Large intestine (tissue), 3 donors: ENCODE measurements around the gene IGF1R. TPM values are rescaled to one million over a fixed set of nuclear protein-coding genes. Genes with fewer than 3 reads are reported as not detected.

Source experiments
- DNase-seq, 2 donors: peaks; one replicate each; pipeline versions ENCODE4 v3.0.0 to v3.0.0-alpha.2; 2013
- H3K27ac ChIP-seq: one replicate; pipeline ENCODE4 v1.5.1; 2013; ENCODE audit warnings: low read length
- H3K27me3 ChIP-seq: 2 replicates; pipeline ENCODE4 v1.6.1; 2013; ENCODE audit warnings: low read length; ENCODE audit not compliant: control insufficient read depth, insufficient read depth
- H3K36me3 ChIP-seq: 2 replicates; pipeline ENCODE4 v1.6.1; 2013; ENCODE audit warnings: low read length; ENCODE audit not compliant: control insufficient read depth, insufficient read depth
- H3K4me1 ChIP-seq: one replicate; pipeline ENCODE4 v1.6.1; 2013; ENCODE audit warnings: low read length; ENCODE audit not compliant: control insufficient read depth, insufficient read depth
- H3K4me3 ChIP-seq: one replicate; pipeline ENCODE4 v1.5.1; 2013; ENCODE audit warnings: low read length
- H3K9me3 ChIP-seq: one replicate; pipeline ENCODE4 v1.6.1; 2013; ENCODE audit warnings: mild to moderate bottlenecking, low read depth, low read length, moderate library complexity; ENCODE audit not compliant: control insufficient read depth
- WGBS: methylation state at CpG from one replicate; pipeline ENCODE4 v1.1.5; 2013; ENCODE audit warnings: low lambda C conversion rate; ENCODE audit not compliant: insufficient coverage; 5-methylcytosine and 5-hydroxymethylcytosine counted together
- polyA plus RNA-seq: library from polyadenylated mRNA; unstranded; fragments of 120-200 nt; gene quantifications from one replicate; pipeline ENCODE4 v1.2.1, GENCODE V29; 2013

Gene IGF1R
- polyA plus RNA-seq, 1 donor: 22.5 TPM

- Histone ChIP-seq H3K36me3 (no peaks in the 10 kb centered on the region), H3K4me1 (peaks cover 2% of the 10 kb centered on the region), H3K27ac (no peak overlapping the region), H3K9me3 (no peaks in the 10 kb centered on the region), H3K4me3 (no peak overlapping the region), H3K27me3 (no peaks in the 10 kb centered on the region)
- DNase-seq: no peak
- WGBS: no CpG with 5 or more reads among the region's 5 CpGs
These were observed 36.7 kb downstream of the IGF1R start for GRCh38 chr15:98684995-98685525.

DNA sequence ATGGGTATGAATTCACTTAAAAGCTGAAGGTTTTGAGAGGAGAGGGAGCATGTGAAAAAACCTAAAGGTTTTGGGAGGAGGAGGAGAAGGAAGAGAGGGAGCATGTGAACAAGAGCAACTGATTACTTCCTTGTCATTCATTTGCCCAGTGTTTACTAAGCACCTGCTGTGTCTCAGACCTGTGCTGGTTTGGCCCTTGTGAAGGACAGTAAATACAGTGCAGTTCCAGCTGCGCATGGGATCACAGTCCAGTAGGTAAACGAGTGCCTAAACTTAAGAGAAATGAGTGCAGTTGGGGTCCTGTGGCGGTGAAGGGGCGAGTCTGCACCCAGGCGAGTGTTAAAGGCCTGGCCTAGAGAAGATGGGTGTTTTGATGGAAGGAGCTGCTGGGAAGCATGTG, 38.6 kb downstream of the IGF1R start:
- no peaks in the 10 kb centered on the region for H3K36me3 ChIP-seq
- H3K4me3 ChIP-seq: no peak overlapping the region
- H3K27me3 ChIP-seq: no peaks in the 10 kb centered on the region
- H3K4me1 ChIP-seq: peaks cover 2% of the 10 kb centered on the region
- whole genome bisulfite sequencing: 100% methylated on average over 1 of the region's 5 CpGs
- H3K9me3 ChIP-seq: no peaks in the 10 kb centered on the region
- H3K27ac ChIP-seq: no peak overlapping the region
- DNase-seq: no peak

DNA sequence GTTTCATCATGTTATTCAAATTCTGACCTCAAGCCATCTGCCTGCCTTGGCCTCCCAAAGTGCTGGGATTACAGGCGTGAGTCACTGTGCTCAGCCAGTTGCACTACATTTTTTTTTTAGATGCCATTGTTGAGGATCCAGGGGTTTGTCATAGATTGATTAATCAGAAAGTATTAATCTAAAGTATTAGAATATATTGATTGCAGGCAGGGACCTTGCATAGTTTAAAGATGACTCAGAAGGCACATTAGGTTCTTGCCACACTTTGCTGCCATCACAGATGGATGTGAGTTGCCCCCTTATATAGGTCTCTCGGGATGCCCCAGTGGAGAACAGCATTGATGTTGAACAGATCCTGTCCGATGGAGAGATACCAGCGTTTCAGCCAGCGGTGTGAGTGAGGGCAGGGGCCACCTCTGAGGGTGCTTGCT, 41.1 kb downstream of the IGF1R start:
- WGBS: 80% methylated on average over 1 of the region's 5 CpGs
- Histone ChIP-seq H3K36me3 (no peaks in the 10 kb centered on the region), H3K9me3 (no peaks in the 10 kb centered on the region), H3K4me1 (peaks cover 1% of the 10 kb centered on the region), H3K27me3 (no peaks in the 10 kb centered on the region), H3K4me3 (no peak overlapping the region), H3K27ac (no peak overlapping the region)
- DNase-seq: no peak

- 97% methylated on average over 3 of the region's 6 CpGs for WGBS
- H3K27ac ChIP-seq: no peak overlapping the region
- DNase-seq: no peak
- H3K27me3 ChIP-seq: no peaks in the 10 kb centered on the region
- H3K4me1 ChIP-seq: no peaks in the 10 kb centered on the region
- H3K9me3 ChIP-seq: no peaks in the 10 kb centered on the region
- no peak overlapping the region for H3K4me3 ChIP-seq
- no peaks in the 10 kb centered on the region for H3K36me3 ChIP-seq
These were observed 42.1 kb downstream of the IGF1R start for GRCh38 chr15:98690272-98690950.

DNA sequence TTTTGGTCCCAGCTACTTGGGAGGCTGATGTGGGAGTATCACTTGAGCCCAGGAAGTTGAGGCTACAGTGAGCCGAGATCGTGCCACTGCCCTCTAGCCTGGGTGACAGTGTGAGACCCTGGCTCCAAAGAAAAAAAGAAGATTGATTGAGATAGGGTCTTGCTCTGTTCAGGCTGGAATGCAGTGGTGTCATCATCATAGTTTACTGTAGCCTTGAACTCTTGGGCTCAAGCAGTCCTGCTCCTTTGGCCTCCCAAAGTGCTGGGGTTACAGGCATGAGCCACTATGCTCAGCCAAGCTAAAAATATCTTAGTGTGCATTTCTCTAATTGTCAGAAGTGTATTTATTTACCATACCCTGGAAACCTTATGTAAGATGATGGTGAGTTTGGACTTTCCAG, 43.9 kb downstream of the IGF1R start:
- whole genome bisulfite sequencing: no CpG with 5 or more reads among the region's 2 CpGs
- DNase-seq: no peak
- Histone ChIP-seq H3K9me3 (no peaks in the 10 kb centered on the region), H3K4me1 (no peaks in the 10 kb centered on the region), H3K27me3 (no peaks in the 10 kb centered on the region), H3K27ac (no peak overlapping the region), H3K4me3 (no peak overlapping the region), H3K36me3 (no peaks in the 10 kb centered on the region)

DNA sequence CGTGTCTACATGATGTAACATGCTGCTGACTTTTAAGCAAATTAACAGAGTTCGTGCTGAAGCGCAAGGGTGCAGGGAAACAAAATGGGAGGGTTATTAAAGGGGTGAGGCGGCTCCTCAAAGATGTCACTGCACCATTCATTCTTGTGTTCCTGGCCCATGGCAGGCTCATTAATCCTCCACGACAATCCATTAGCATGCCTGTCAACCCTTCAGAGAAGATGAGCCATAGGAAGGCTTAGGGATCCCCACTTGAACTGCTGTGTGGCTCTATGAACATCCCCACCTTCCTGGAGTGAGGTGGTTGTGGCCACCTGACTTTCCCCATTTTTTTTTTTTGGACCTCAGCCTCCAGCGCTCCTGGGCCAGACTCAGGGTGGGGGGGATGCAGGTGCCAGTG, 45.8 kb downstream of the IGF1R start:
- 80% methylated on average over 1 of the region's 6 CpGs for WGBS
- Histone ChIP-seq H3K27ac (no peak overlapping the region), H3K36me3 (no peaks in the 10 kb centered on the region), H3K27me3 (no peaks in the 10 kb centered on the region), H3K4me3 (no peak overlapping the region), H3K4me1 (no peaks in the 10 kb centered on the region), H3K9me3 (no peaks in the 10 kb centered on the region)
- DNase-seq: no peak

- no peak for DNase-seq
- Histone ChIP-seq H3K9me3 (no peaks in the 10 kb centered on the region), H3K27me3 (no peaks in the 10 kb centered on the region), H3K27ac (no peak overlapping the region), H3K4me1 (peaks cover 6% of the 10 kb centered on the region), H3K4me3 (no peak overlapping the region), H3K36me3 (no peaks in the 10 kb centered on the region)
- WGBS: 80% methylated on average over 1 of the region's 2 CpGs
These were observed 50.5 kb downstream of the IGF1R start for GRCh38 chr15:98698792-98699191.

DNA sequence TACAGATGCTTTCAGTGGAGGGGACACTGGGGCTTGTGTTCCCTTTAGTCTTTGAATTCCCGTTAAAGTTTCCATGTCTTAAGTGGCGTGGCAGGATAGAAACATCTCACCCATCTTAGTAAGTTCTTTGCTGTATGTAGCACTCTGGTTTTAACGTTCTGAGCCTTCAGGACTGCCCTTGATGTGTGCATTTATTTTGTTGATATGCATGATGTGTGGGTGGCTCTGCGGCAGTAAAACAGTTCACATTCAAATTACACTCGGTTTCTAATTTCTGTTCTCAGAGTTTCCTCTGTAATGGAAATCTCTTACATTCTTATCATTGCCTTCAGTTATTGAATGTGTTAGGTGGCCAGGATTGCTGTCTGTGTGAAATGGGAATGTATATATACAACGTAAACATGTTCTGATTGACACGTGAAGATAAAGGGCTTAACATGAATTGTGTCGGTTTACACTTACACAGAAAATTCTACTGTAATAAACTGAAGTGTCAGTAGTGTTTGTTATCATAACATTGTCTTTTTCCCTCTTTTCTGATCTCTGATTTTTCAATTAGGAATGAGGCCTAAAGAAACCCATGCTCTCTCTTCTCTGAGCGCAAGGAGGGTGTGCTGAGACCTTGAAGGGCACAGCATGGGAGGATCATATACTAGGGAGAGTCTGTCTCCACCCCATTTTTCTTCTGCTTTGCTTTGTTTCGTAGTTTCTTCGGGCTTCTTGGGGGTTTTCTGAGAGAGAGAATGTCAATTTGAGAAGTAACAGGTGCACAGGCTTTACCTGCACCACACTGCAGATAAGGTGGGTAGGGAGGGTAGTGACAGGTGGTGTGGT, 51.5 kb downstream of the IGF1R start:
- Histone ChIP-seq H3K27ac (no peak overlapping the region), H3K4me1 (peaks cover 6% of the 10 kb centered on the region), H3K27me3 (no peaks in the 10 kb centered on the region), H3K36me3 (no peaks in the 10 kb centered on the region), H3K4me3 (no peak overlapping the region), H3K9me3 (no peaks in the 10 kb centered on the region)
- DNase-seq: no peak
- 40% methylated on average over 1 of the region's 11 CpGs for WGBS

DNA sequence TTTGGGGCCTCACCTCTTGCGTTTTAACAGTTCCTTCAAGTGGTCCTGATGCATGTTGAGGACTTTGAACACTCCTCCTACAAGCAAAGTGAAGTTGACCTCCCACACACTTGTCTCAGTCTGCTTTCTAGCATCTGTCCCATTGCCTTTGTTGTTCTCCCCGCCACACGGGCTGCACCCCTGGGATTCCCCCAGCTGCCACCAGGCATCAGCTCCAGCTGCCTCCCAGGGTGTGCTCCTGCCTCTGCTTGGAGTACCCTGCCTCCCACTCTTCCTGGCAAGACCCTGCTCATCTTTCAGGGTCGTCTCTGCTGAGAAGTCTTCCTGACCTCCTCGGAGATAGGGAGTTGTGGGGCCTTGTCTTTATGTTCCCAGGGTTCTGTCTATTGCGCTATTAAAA, 52.2 kb downstream of the IGF1R start:
- no peak overlapping the region for H3K4me3 ChIP-seq
- H3K27me3 ChIP-seq: no peaks in the 10 kb centered on the region
- DNase-seq: no peak
- peaks cover 6% of the 10 kb centered on the region for H3K4me1 ChIP-seq
- WGBS: 100% methylated on average over 1 of the region's 6 CpGs
- H3K9me3 ChIP-seq: no peaks in the 10 kb centered on the region
- no peak overlapping the region for H3K27ac ChIP-seq
- H3K36me3 ChIP-seq: no peaks in the 10 kb centered on the region

- Histone ChIP-seq H3K4me1 (peaks cover 6% of the 10 kb centered on the region), H3K27me3 (no peaks in the 10 kb centered on the region), H3K27ac (no peak overlapping the region), H3K9me3 (no peaks in the 10 kb centered on the region), H3K36me3 (peaks cover 9% of the 10 kb centered on the region), H3K4me3 (no peak overlapping the region)
- WGBS: 60% methylated on average over 1 of the region's 6 CpGs
- no peak for DNase-seq
These were observed 54.9 kb downstream of the IGF1R start for GRCh38 chr15:98703126-98703685.
